PFSK-1 (cell line): ENCODE results near the gene CFAP410.

Experiments used
- FOXP2 ChIP-seq: optimal IDR thresholded peaks from 2 replicates; pipeline ENCODE3; 2011; ENCODE audit warnings: borderline replicate concordance, control low read depth, inconsistent platforms; ENCODE audit not compliant: insufficient read depth; ENCODE audit errors: extremely low read length, extremely low read depth
- POLR2AphosphoS5 ChIP-seq: IDR thresholded peaks from 2 replicates; pipeline ENCODE4 v1.6.1; 2012; ENCODE audit warnings: low read depth, mild to moderate bottlenecking, control low read depth, low read length, moderate library complexity
- REST ChIP-seq, 2 experiments: IDR thresholded peaks; 2 replicates each; pipeline versions ENCODE4 v1.6.1 to v1.8.0; 2011 to 2012; ENCODE audit warnings: low read depth in 2 of 2, low read length in 2 of 2, control low read depth in 1 of 2, inconsistent platforms in 1 of 2, mild to moderate bottlenecking in 1 of 2, moderate library complexity in 1 of 2; ENCODE audit not compliant: insufficient read depth in 1 of 2
- SIN3A ChIP-seq: IDR thresholded peaks from 2 replicates; pipeline ENCODE4 v1.6.1; 2012; ENCODE audit warnings: mild to moderate bottlenecking, low read length, moderate library complexity, borderline replicate concordance; ENCODE audit not compliant: insufficient read depth
- TAF1 ChIP-seq: IDR thresholded peaks from 2 replicates; pipeline ENCODE4 v1.6.1; 2012; ENCODE audit warnings: low read length, control low read depth, borderline replicate concordance; ENCODE audit not compliant: insufficient read depth

Gene CFAP410

DNA sequence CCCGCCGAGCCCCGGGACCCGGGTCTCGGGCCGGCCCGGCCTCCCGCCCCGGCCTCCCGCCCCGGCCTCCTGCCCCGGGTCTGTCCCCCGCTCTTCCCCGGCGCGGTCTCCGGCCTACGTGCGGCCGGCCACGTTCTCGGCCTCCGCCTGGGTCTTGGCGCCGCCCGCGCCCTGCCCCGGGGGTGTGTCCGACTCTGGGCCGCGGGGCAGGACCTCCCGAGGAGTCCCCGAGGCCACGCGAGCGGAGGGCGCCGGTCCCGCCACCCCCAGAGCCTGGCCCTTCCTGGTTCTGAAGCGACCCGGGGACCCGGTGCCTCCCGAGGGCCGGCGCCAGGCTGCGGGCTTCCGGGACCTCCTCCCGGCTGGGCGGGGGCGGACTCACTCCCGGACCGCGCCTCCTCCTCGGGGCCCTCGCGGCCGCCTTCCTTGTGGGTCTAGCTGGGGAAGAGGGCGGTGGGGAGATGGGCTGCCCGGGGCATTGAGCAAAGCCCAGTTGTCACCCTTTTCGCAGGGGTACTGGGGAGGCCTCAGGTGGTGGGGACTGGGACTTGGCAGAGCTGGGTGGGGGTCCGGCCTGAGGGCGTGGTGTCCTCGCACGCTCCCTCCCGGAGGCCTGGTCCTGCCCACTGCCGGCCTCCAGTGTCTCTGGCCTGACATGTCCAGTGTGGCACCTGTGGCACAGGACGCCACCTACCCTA lies 38.8 kb downstream of the CFAP410 start:
- TF ChIP-seq TAF1 (0 out of 2 replicates have a peak, but pooled peaks have one; percentile 20), POLR2AphosphoS5 (peak; percentile 68), FOXP2 (no peak), REST (IDR thresholded peaks at IDR 0.05; ENCODE audit: insufficient read depth in 1 of 2, low read depth in 2 of 2, low read length in 2 of 2) (no peak), SIN3A (no peak)

DNA sequence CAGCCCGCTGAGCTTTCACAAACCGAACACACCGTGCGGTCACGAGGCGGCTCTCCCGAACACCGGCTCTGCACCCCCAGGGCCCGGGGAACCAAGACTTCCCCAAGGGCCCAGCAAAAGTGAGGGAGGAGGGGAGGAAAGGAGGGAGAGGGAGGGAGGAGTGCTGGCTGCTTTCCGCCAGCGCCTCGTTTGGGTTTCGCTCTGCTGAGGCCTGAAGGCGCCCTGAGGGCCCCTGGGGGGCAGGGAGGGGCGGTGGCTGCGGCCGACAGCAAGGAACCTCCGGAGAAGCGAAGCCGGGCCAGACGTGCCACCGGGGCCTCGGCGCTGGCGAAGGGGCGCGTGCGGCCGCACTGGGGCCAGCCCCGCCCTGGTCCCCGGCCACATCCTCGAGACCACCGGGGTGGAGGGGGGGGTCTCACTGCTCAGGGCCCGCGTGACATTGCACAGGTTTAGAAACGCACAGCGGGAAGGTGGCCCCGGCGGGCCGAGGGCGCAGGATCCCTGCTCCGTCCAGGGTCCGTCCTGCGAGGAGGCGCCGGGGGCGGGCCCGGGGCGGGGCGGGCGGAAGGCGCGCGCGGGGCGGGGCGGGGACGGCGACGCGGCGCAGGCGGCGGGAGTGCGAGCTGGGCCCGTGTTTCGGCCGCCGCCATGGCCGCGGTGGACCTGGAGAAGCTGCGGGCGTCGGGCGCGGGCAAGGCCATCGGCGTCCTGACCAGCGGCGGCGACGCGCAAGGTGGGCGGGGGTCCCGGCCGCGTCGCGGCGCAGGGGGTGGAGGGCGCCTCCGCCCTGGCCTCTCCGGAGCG lies 39.5 kb downstream of the CFAP410 start, which contains the start of gene PFKL:
Gene PFKL, plus strand, starts transcription at position 596 of the 804 bp plus-strand sequence. Its CDS starts 53 bp downstream, at position 649.
- TF ChIP-seq POLR2AphosphoS5 = no peak; the same call in 1 of the 2 replicates
- TF ChIP-seq FOXP2 = no peak
- TF ChIP-seq TAF1 = 0 out of 2 replicates have a peak, but pooled peaks have one; percentile 15
- TF ChIP-seq SIN3A = no peak
- TF ChIP-seq REST (IDR thresholded peaks at IDR 0.05; ENCODE audit: insufficient read depth in 1 of 2, low read depth in 2 of 2, low read length in 2 of 2) = no peak

DNA sequence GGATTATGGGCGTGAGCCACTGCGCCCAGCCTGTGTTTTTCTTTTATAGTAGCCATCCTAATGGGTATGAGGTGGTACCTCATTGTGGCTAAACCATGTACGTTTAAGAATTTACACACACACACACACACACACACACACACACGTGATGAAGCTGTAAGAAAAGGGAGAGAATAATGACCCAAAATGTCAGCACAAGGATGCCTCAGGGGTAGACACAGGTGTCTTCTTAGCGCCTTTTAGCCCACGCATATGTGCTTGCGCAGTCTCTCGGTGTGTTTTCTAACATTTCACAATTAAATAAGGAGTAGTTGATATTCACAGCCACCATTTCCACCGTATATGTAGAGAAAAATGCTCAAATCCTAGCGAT lies 40.1 kb downstream of the CFAP410 start:
- TF ChIP-seq FOXP2 (no peak), POLR2AphosphoS5 (no peak; the same call in 1 of the 2 replicates), REST (IDR thresholded peaks at IDR 0.05; ENCODE audit: insufficient read depth in 1 of 2, low read depth in 2 of 2, low read length in 2 of 2) (no peak), TAF1 (no peak), SIN3A (no peak)

GRCh38 chr21:44298301-44298700 lies 40.9 kb downstream of the CFAP410 start:
- TF ChIP-seq FOXP2 (no peak), TAF1 (no peak), REST (IDR thresholded peaks at IDR 0.05; ENCODE audit: insufficient read depth in 1 of 2, low read depth in 2 of 2, low read length in 2 of 2) (no peak), POLR2AphosphoS5 (no peak), SIN3A (no peak)
